Upper lobe of right lung (tissue), 1 donor: ENCODE measurements around the gene WSCD1. TPM values are rescaled to one million over a fixed set of nuclear protein-coding genes. Genes with fewer than 3 reads are reported as not detected.

Experiments
- ATAC-seq: fragments of 200-7000 bp; cut with Tn5 transposase; one replicate; pipeline ENCODE4 v1.9.1; 2020; ENCODE audit warnings: mild to moderate bottlenecking, moderate library complexity
- DNase-seq: peaks from one replicate; pipeline ENCODE4 v3.0.0-alpha.2; 2020
- H3K27ac ChIP-seq: fragments of 200-600 bp; one replicate; pipeline ENCODE4 v1.8.0; 2022
- H3K27me3 ChIP-seq: fragments of 200-600 bp; one replicate; pipeline ENCODE4 v1.8.0; 2022; ENCODE audit warnings: mild to moderate bottlenecking
- H3K36me3 ChIP-seq: fragments of 200-600 bp; one replicate; pipeline ENCODE4 v1.8.0; 2022
- H3K4me1 ChIP-seq: fragments of 200-600 bp; one replicate; pipeline ENCODE4 v1.8.0; 2022
- H3K4me3 ChIP-seq: fragments of 200-600 bp; one replicate; pipeline ENCODE4 v1.8.0; 2022; ENCODE audit warnings: mild to moderate bottlenecking
- H3K9me3 ChIP-seq: fragments of 200-600 bp; one replicate; pipeline ENCODE4 v1.8.0; 2022
- intact Hi-C: fragments of 100-400 bp; cut with DNase I; formaldehyde crosslinking; loops from one replicate; pipeline ENCODE4 v1.11.0; 2022
- total RNA-seq: library from RNA; stranded (reverse); fragmentation: NEBNext Ultra II Directional; extraction: Animal tissue kit (Norgen Biotek cat#: 25700); gene quantifications from one replicate; pipeline ENCODE4 v1.2.1, GENCODE V29; 2021
- TF ChIP-seq, protein P1 (sequence below): fragments of 200-600 bp; IDR thresholded peaks from one replicate; pipeline ENCODE4 v1.8.0; 2022; ENCODE audit warnings: antibody characterized with exemption
- donor health status: DM: no; HTN: yes; CAD: no; lungs with severe emphysema.

The WSCD1 gene
- total RNA-seq, 1 donor from 2014 or later = 7.7 TPM

DNA sequence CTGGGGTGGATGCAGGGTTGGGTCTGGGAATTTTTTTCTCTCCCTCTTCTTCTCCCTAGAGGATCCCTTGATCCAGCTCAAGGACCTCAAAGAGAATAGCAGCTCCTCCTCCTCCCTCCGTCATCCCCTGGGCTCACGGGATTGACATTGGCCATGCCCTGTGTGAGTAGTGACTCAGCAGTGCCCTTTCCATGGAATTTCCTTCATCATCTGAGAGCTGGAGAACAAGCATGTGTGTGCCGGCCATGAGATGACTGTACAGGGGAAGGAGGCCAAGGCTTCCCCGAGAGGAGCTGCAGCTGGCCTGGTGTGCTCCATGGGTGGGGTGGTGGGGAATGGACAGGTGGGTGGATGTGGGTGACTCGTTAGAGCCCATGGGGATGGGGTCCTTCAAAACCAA lies 8.9 kb upstream of the WSCD1 start:
- DNase-seq = no peak
- no peak overlapping the region for H3K4me3 ChIP-seq
- H3K27ac ChIP-seq = no peak overlapping the region
- no peaks in the 10 kb centered on the region for H3K4me1 ChIP-seq
- ATAC-seq = no peak
- H3K9me3 ChIP-seq = no peaks in the 10 kb centered on the region
- intact Hi-C loops = no loop called here
- peaks cover 32% of the 10 kb centered on the region for H3K27me3 ChIP-seq
- no peaks in the 10 kb centered on the region for H3K36me3 ChIP-seq
- TF ChIP-seq, protein P1, sequence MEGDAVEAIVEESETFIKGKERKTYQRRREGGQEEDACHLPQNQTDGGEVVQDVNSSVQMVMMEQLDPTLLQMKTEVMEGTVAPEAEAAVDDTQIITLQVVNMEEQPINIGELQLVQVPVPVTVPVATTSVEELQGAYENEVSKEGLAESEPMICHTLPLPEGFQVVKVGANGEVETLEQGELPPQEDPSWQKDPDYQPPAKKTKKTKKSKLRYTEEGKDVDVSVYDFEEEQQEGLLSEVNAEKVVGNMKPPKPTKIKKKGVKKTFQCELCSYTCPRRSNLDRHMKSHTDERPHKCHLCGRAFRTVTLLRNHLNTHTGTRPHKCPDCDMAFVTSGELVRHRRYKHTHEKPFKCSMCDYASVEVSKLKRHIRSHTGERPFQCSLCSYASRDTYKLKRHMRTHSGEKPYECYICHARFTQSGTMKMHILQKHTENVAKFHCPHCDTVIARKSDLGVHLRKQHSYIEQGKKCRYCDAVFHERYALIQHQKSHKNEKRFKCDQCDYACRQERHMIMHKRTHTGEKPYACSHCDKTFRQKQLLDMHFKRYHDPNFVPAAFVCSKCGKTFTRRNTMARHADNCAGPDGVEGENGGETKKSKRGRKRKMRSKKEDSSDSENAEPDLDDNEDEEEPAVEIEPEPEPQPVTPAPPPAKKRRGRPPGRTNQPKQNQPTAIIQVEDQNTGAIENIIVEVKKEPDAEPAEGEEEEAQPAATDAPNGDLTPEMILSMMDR = no peak

DNA sequence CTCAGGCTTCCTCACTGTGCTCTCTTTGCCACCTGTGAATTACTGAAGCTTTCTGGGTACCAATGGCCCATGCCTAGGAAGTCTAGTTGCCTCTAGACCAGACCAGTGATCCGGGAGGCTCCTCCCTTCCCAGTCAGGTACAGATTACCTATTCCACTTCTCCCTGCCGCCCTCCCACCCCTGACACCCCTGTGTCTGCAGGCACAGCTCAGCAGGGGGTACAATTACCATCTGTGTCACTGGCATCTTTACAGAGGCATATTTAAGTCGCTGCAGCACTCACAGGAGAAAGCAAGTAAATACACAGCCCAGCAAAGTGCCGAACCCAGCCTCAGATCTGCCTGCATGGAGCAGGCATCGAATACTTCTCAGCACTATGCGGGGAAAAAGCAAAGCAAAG lies 5.3 kb upstream of the WSCD1 start:
- Histone ChIP-seq H3K27ac (no peak overlapping the region), H3K4me1 (no peaks in the 10 kb centered on the region), H3K9me3 (no peaks in the 10 kb centered on the region), H3K36me3 (no peaks in the 10 kb centered on the region), H3K27me3 (peaks cover 33% of the 10 kb centered on the region), H3K4me3 (no peak overlapping the region)
- intact Hi-C loops = no loop called here
- no peak for DNase-seq
- TF ChIP-seq, protein P1 = no peak
- no peak for ATAC-seq

DNA sequence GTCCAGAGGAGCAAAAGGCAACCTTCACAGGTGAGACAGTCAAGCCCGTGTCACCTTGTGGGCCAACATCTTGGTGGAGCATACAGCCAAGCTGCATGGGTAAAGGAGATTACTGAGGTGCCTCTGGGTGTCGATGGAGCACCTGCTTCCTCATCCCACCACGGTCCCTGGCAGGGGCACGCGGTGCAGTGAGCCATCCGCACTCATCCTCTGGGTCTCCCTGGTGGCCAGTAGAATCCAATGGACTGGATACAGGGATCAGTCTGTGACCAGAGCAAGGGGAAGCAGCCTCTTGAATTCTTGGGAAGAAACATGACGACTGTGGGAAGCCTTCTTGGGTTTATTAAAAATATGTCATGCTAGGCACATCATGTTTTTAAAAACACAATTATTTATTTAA lies 4.8 kb upstream of the WSCD1 start:
- Histone ChIP-seq H3K4me3 (no peak overlapping the region), H3K27me3 (peaks cover 33% of the 10 kb centered on the region), H3K9me3 (no peaks in the 10 kb centered on the region), H3K27ac (no peak overlapping the region), H3K36me3 (no peaks in the 10 kb centered on the region), H3K4me1 (no peaks in the 10 kb centered on the region)
- ATAC-seq (no peak), DNase-seq (no peak)
- intact Hi-C loops = no loop called here
- TF ChIP-seq, protein P1 = no peak

DNA sequence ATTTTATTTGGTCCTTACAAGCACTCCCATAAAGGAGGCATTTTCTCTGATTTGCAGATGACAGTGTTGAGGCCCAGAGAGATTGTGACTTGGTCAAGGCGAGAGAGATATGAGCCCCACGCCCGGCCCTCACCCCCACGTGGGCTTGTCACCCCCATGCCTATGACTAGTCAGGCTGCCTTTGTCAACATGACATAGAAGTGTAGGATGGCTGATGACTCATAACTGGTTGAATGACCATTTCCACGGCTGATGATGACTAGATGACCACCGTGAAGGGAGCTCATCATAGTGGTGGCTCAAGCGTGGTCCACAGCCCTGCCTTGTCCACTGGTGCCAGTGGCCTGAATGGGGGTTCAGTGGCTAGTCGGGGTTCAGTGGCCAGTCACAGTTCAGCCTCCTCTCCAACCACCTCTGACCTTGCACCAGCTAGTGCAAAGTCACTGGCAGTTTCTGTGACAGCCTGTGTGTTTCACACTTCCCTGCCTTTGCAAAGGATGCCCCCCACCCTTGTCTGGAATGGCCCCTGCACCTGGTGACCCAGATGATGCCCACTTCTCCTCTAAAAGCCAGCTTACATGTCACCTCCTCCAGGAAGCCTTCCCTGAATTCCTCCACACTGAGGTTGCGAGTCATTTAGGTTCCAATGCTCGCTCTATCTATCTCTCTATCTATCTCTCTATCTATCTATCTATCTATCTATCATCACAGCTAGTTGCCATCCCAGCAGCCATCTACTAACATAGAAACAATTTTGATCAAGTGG lies 3.8 kb upstream of the WSCD1 start:
- peaks cover 41% of the 10 kb centered on the region for H3K27me3 ChIP-seq
- intact Hi-C loops = no loop called here
- DNase-seq = no peak

DNA sequence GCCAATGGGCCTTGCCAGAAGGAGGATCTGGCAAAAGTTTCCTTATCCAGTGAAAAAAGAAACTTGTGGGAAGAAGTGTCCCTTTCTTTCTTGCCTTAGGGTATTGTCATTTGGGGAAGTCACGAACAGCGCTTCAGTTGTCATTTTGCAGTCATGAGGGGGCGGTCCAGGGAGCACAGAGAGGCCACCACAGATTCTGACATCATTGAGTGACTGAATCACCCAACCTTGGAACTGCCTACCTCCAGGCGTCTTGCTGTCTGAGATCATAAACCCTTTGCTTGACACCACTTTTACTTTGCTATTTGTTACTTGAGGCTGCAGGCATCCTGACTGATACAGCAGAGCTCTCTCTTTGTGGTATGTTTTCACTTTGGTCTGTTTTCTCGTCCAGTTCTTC lies 3.1 kb upstream of the WSCD1 start:
- peaks cover 48% of the 10 kb centered on the region for H3K27me3 ChIP-seq

More for the DNA sequence above, 3.8 kb upstream of the WSCD1 start:
- Histone ChIP-seq H3K4me1 (peaks cover 4% of the 10 kb centered on the region), H3K36me3 (no peaks in the 10 kb centered on the region), H3K9me3 (no peaks in the 10 kb centered on the region), H3K27ac (no peak overlapping the region), H3K4me3 (no peak overlapping the region)
- no peak for ATAC-seq
- TF ChIP-seq, protein P1 = no peak

More for the DNA sequence above, 3.1 kb upstream of the WSCD1 start:
- peaks cover 4% of the 10 kb centered on the region for H3K4me1 ChIP-seq
- no peak overlapping the region for H3K27ac ChIP-seq
- intact Hi-C loops = no loop called here
- no peaks in the 10 kb centered on the region for H3K9me3 ChIP-seq
- no peaks in the 10 kb centered on the region for H3K36me3 ChIP-seq
- ATAC-seq (no peak), DNase-seq (no peak)
- TF ChIP-seq, protein P1 = no peak
- H3K4me3 ChIP-seq = no peak overlapping the region
